Fibroblast of lung (primary cell): ENCODE results near the gene CFAP70. TPM values are rescaled to one million over a fixed set of nuclear protein-coding genes. Genes with fewer than 3 reads are reported as not detected.

Source experiments
- DNase-seq, 2 donors: peaks; one replicate each; pipeline versions ENCODE4 v3.0.0 to v3.0.0-alpha.2; 2010; ENCODE audit warnings: low read depth in 2 of 2
- H2AFZ ChIP-seq: 2 replicates; pipeline ENCODE4 v1.5.1; 2012; ENCODE audit warnings: low read length, control low read depth, inconsistent platforms
- H3K27ac ChIP-seq: 2 replicates; pipeline ENCODE4 v1.5.1; 2011; ENCODE audit warnings: low read length, control low read depth; ENCODE audit not compliant: insufficient read depth
- H3K27me3 ChIP-seq: 2 replicates; pipeline ENCODE4 v1.5.1; 2011; ENCODE audit warnings: mild to moderate bottlenecking, low read length; ENCODE audit not compliant: control insufficient read depth, insufficient read depth
- H3K36me3 ChIP-seq: 2 replicates; pipeline ENCODE4 v1.5.1; 2011; ENCODE audit warnings: low read length; ENCODE audit not compliant: control insufficient read depth, insufficient read depth
- H3K4me1 ChIP-seq: 2 replicates; pipeline ENCODE4 v1.5.1; 2011; ENCODE audit warnings: low read length; ENCODE audit not compliant: control insufficient read depth, insufficient read depth; ENCODE audit errors: extremely low read depth
- H3K4me2 ChIP-seq: 2 replicates; pipeline ENCODE4 v1.5.1; 2011; ENCODE audit warnings: low read length, control low read depth; ENCODE audit not compliant: insufficient read depth; ENCODE audit errors: extremely low read depth
- H3K4me3 ChIP-seq, 4 experiments: fragments of 200-600 bp in 1 of 4; sonication (generic) in 1 of 4; replicated peaks in 1 of 4; 2 replicates each; pipeline ENCODE4 v1.5.1; 2011 to 2016; ENCODE audit warnings: low read length in 4 of 4, low read depth in 3 of 4, mild to moderate bottlenecking in 3 of 4, control low read depth in 2 of 4, inconsistent platforms in 1 of 4, mixed read lengths in 1 of 4; ENCODE audit not compliant: insufficient read depth in 1 of 4; ENCODE audit errors: control extremely low read depth in 1 of 4
- H3K79me2 ChIP-seq: 2 replicates; pipeline ENCODE4 v1.5.1; 2012; ENCODE audit warnings: mild to moderate bottlenecking, low read length, inconsistent platforms; ENCODE audit not compliant: control insufficient read depth, insufficient read depth
- H3K9ac ChIP-seq: 2 replicates; pipeline ENCODE4 v1.5.1; 2011; ENCODE audit warnings: mild to moderate bottlenecking, low read length, control low read depth; ENCODE audit not compliant: insufficient read depth
- H3K9me3 ChIP-seq: 2 replicates; pipeline ENCODE4 v1.5.1; 2012; ENCODE audit warnings: low read depth, low read length; ENCODE audit not compliant: control insufficient read depth, insufficient read depth
- H4K20me1 ChIP-seq: 2 replicates; pipeline ENCODE4 v1.5.1; 2011; ENCODE audit warnings: low read length; ENCODE audit not compliant: control insufficient read depth, insufficient read depth; ENCODE audit errors: extremely low read depth
- EZH2 ChIP-seq: IDR thresholded peaks from 2 replicates; pipeline ENCODE4 v1.5.1; 2012; ENCODE audit warnings: low read length, control low read depth, mild to moderate bottlenecking; ENCODE audit errors: missing control alignments
- polyA plus RNA-seq, 2 donors: library from polyadenylated mRNA; depleted of rRNA in 1 of 2; stranded (reverse) in 1 of 2; unstranded in 1 of 2; fragments of >200 nt; gene quantifications; 2 replicates each; pipeline ENCODE4 v1.2.1, GENCODE V29; 2011 to 2012; ENCODE audit warnings: missing spikeins in 1 of 2
- total RNA-seq: library from RNA; depleted of rRNA; stranded (reverse); fragments of >200 nt; gene quantifications from 2 replicates; pipeline ENCODE4 v1.2.1, GENCODE V29; 2014
- TF ChIP-seq, protein P1 (sequence below), 2 donors: IDR thresholded peaks in 1 of 2; conservative IDR thresholded peaks in 1 of 2; 1 replicate in 1 of 2; 2 replicates in 1 of 2; pipeline ENCODE4 v1.5.1; 2011 to 2012; ENCODE audit warnings: low read length in 2 of 2, control low read depth in 1 of 2, inconsistent platforms in 1 of 2, low read depth in 1 of 2, mild to moderate bottlenecking in 1 of 2

Gene CFAP70
- total and polyA plus RNA-seq, 2 donors (not counting 1 experiment from before 2014, with no cell fraction given) = 0.19 to 1.3 TPM

DNA sequence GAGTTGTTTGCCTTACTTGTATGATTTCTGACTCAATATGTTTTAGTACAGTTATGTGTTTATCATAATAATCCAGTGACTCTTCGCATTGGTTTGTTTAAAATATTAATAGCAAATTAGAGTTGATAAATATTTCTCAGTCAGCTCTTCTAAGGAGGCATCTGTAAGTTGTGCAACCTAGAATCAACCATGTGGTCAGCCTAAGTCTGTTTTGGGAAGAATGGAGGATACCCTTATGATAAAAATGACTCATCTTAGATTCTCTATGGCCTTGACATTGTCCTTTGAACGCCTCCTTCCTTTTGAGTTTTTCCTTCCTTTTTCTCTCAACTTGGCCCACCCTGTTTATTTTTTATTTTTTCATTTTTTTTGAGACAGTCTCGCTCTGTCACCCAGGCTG lies 130.4 kb downstream of the CFAP70 start:
- Histone ChIP-seq H3K4me3 (no peak overlapping the region), H3K4me2 (no peak overlapping the region), H3K79me2 (no peaks in the 10 kb centered on the region), H3K9ac (no peak overlapping the region), H3K4me1 (no peaks in the 10 kb centered on the region), H3K36me3 (no peaks in the 10 kb centered on the region), H4K20me1 (no peaks in the 10 kb centered on the region), H3K27me3 (no peaks in the 10 kb centered on the region), H3K9me3 (no peaks in the 10 kb centered on the region), H3K27ac (no peak overlapping the region), H2AFZ (no peak overlapping the region)
- DNase-seq = peak in 1 of 2 donors; percentile 47
- no peak for TF ChIP-seq EZH2
- TF ChIP-seq, protein P1, sequence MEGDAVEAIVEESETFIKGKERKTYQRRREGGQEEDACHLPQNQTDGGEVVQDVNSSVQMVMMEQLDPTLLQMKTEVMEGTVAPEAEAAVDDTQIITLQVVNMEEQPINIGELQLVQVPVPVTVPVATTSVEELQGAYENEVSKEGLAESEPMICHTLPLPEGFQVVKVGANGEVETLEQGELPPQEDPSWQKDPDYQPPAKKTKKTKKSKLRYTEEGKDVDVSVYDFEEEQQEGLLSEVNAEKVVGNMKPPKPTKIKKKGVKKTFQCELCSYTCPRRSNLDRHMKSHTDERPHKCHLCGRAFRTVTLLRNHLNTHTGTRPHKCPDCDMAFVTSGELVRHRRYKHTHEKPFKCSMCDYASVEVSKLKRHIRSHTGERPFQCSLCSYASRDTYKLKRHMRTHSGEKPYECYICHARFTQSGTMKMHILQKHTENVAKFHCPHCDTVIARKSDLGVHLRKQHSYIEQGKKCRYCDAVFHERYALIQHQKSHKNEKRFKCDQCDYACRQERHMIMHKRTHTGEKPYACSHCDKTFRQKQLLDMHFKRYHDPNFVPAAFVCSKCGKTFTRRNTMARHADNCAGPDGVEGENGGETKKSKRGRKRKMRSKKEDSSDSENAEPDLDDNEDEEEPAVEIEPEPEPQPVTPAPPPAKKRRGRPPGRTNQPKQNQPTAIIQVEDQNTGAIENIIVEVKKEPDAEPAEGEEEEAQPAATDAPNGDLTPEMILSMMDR (conservative IDR thresholded peaks at IDR 0.05 in 1 of 2, IDR thresholded peaks at IDR 0.05 in 1 of 2; ENCODE audit: low read depth in 1 of 2, low read length in 2 of 2) = no peak

DNA sequence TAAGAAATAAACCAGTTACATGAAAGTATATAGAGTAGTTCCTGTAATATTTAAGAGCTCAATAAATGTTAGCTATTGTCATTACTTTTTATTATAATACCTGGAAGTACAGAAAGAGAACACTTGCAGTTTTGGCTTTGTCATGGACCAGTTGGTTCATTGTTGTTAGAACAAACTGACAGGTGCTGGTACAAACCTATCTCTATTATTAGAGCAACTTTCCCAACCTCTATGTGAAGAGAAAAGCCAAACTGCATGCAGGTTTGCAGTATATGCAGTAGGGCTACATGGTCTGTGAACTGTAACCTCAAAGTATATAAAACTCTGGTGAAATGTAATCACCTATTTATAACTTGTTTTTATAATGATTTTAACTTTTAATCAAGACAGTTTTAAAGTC lies 132.0 kb downstream of the CFAP70 start:
- Histone ChIP-seq H3K4me2 (no peak overlapping the region), H3K27me3 (no peaks in the 10 kb centered on the region), H3K36me3 (no peaks in the 10 kb centered on the region), H3K79me2 (no peaks in the 10 kb centered on the region), H3K27ac (no peak overlapping the region), H3K9ac (no peak overlapping the region), H4K20me1 (no peaks in the 10 kb centered on the region), H3K4me3 (no peak overlapping the region), H3K4me1 (no peaks in the 10 kb centered on the region), H3K9me3 (no peaks in the 10 kb centered on the region), H2AFZ (no peak overlapping the region)
- TF ChIP-seq EZH2 = no peak
- TF ChIP-seq, protein P1 (conservative IDR thresholded peaks at IDR 0.05 in 1 of 2, IDR thresholded peaks at IDR 0.05 in 1 of 2; ENCODE audit: low read depth in 1 of 2, low read length in 2 of 2) = no peak
- no peak for DNase-seq

DNA sequence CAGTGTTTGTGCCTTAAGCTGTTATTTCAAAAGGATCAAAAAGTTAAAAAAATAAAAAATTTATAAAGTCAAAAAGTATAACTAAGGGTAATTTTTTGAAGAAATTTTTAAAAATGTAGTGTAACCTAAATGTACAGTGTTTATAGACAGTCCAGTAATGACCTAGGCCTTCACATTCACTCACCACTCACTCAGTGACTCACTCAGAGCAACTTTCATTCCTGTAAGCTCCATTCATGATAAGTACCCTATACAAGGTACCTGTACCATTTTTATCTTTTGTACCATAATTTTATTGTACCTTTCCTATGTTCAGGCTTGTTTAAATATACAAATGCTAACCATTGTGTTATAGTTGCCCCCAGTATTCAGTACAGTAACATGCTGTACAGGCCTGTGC lies 133.1 kb downstream of the CFAP70 start:
- no peaks in the 10 kb centered on the region for H3K79me2 ChIP-seq
- H3K4me3 ChIP-seq = no peak overlapping the region
- TF ChIP-seq, protein P1 (conservative IDR thresholded peaks at IDR 0.05 in 1 of 2, IDR thresholded peaks at IDR 0.05 in 1 of 2; ENCODE audit: low read depth in 1 of 2, low read length in 2 of 2) = no peak
- TF ChIP-seq EZH2 = no peak
- no peak overlapping the region for H2AFZ ChIP-seq
- no peaks in the 10 kb centered on the region for H3K36me3 ChIP-seq
- no peak overlapping the region for H3K9ac ChIP-seq
- DNase-seq = no peak
- no peak overlapping the region for H3K27ac ChIP-seq
- H3K9me3 ChIP-seq = no peaks in the 10 kb centered on the region
- no peaks in the 10 kb centered on the region for H3K27me3 ChIP-seq
- H3K4me2 ChIP-seq = no peak overlapping the region
- no peaks in the 10 kb centered on the region for H3K4me1 ChIP-seq
- no peaks in the 10 kb centered on the region for H4K20me1 ChIP-seq
